PC-3 (cell line): ENCODE data around the gene ASCL2. TPM values are rescaled to one million over a fixed set of nuclear protein-coding genes. Genes with fewer than 3 reads are reported as not detected.

ENCODE experiments used
- ATAC-seq: fragments of 200-7000 bp; cut with Tn5 transposase; 2 replicates; pipeline ENCODE4 v1.9.1; 2020; ENCODE audit warnings: mild to moderate bottlenecking, moderate library complexity
- BruUV-seq: library from RNA; stranded (reverse); fragments of 400-500 nt; replicated peaks from 2 replicates; lab custom pipeline; 2021; lab: Mats Ljungman, UMichigan
- CTCF ChIA-PET: fragments of 300-600 bp; sonication (Branson Sonifier 250); formaldehyde crosslinking; loops from one replicate; lab custom pipeline; 2022; ENCODE audit warnings: antibody characterized with exemption; lab: Charles Lee
- POLR2A ChIA-PET: fragments of 300-600 bp; sonication (Branson Sonifier 250); formaldehyde crosslinking; loops from one replicate; lab custom pipeline; 2022; ENCODE audit warnings: antibody characterized with exemption; ENCODE audit not compliant: unreplicated experiment; lab: Charles Lee
- DNase-seq: peaks from one replicate; pipeline ENCODE4 v3.0.0-alpha.2; 2015
- H2AFZ ChIP-seq: fragments of 300-600 bp; sonication (generic); 2 replicates; pipeline ENCODE4 v1.6.0; 2016; ENCODE audit warnings: antibody characterized with exemption, low read length
- H3F3A ChIP-seq: fragments of 300-600 bp; sonication (generic); one replicate; pipeline ENCODE4 v1.6.0; 2017; ENCODE audit warnings: antibody characterized with exemption, low read length, control low read depth, mild to moderate bottlenecking; ENCODE audit not compliant: unreplicated experiment
- H3K27ac ChIP-seq: fragments of 300-600 bp; sonication (generic); 2 replicates; pipeline ENCODE4 v1.5.1; 2016; ENCODE audit warnings: mild to moderate bottlenecking, low read length
- H3K27me3 ChIP-seq: fragments of 300-600 bp; sonication (generic); 2 replicates; pipeline ENCODE4 v1.6.1; 2016; ENCODE audit warnings: low read length, mixed read lengths
- H3K36me3 ChIP-seq: fragments of 300-600 bp; sonication (generic); 2 replicates; pipeline ENCODE4 v1.6.1; 2016; ENCODE audit warnings: low read depth, mixed run types, low read length, mixed read lengths
- H3K4me1 ChIP-seq: fragments of 300-600 bp; sonication (generic); 2 replicates; pipeline ENCODE4 v1.5.1; 2016; ENCODE audit warnings: low read length; ENCODE audit not compliant: insufficient read depth
- H3K4me2 ChIP-seq: fragments of 300-600 bp; sonication (generic); 2 replicates; pipeline ENCODE4 v1.6.0; 2016; ENCODE audit warnings: low read length
- H3K4me3 ChIP-seq: fragments of 300-600 bp; sonication (generic); 2 replicates; pipeline ENCODE4 v1.5.1; 2016; ENCODE audit warnings: mild to moderate bottlenecking, low read length, mixed read lengths
- H3K79me2 ChIP-seq: fragments of 300-600 bp; sonication (generic); 2 replicates; pipeline ENCODE4 v1.6.1; 2017; ENCODE audit warnings: low read length, mixed read lengths
- H3K9ac ChIP-seq: fragments of 300-600 bp; sonication (generic); 2 replicates; pipeline ENCODE4 v1.6.0; 2016; ENCODE audit warnings: mild to moderate bottlenecking, low read length
- H3K9me2 ChIP-seq: fragments of 300-600 bp; sonication (generic); replicated peaks from 2 replicates; pipeline ENCODE4 v1.6.1; 2016; ENCODE audit warnings: mixed run types, low read length, mixed read lengths
- H3K9me3 ChIP-seq: fragments of 300-600 bp; sonication (generic); 2 replicates; pipeline ENCODE4 v1.6.1; 2016; ENCODE audit warnings: low read length, mixed read lengths
- H4K20me1 ChIP-seq: fragments of 300-600 bp; sonication (generic); 2 replicates; pipeline ENCODE4 v1.6.1; 2016; ENCODE audit warnings: low read length, mixed read lengths
- EZH2 ChIP-seq: fragments of 300-600 bp; sonication (generic); IDR thresholded peaks from one replicate; pipeline ENCODE4 v1.6.1; 2017; ENCODE audit warnings: antibody characterized with exemption, mild to moderate bottlenecking, low read length; ENCODE audit not compliant: unreplicated experiment
- EZH2phosphoT487 ChIP-seq: fragments of 300-600 bp; sonication (generic); IDR thresholded peaks from 2 replicates; pipeline ENCODE4 v1.6.1; 2018; ENCODE audit warnings: mild to moderate bottlenecking, antibody characterized with exemption, low read length, borderline replicate concordance
- intact Hi-C: fragments of 100-400 bp; cut with micrococcal nuclease; formaldehyde crosslinking; loops from 2 replicates; pipeline ENCODE4 v1.9.0; 2023
- total RNA-seq: library from RNA; depleted of rRNA; stranded (reverse); fragments of >200 nt; gene quantifications from 2 replicates; pipeline ENCODE4 v1.2.3, GENCODE V29; 2014
- TF ChIP-seq, protein P1 (sequence below): fragments of 300-600 bp; sonication (generic); conservative IDR thresholded peaks from 2 replicates; pipeline ENCODE4 v1.5.1; 2017; ENCODE audit warnings: antibody characterized with exemption, low read depth, mild to moderate bottlenecking, low read length

Gene ASCL2
- total RNA-seq, 1 experiment from 2014 or later: 1.1 TPM

DNA sequence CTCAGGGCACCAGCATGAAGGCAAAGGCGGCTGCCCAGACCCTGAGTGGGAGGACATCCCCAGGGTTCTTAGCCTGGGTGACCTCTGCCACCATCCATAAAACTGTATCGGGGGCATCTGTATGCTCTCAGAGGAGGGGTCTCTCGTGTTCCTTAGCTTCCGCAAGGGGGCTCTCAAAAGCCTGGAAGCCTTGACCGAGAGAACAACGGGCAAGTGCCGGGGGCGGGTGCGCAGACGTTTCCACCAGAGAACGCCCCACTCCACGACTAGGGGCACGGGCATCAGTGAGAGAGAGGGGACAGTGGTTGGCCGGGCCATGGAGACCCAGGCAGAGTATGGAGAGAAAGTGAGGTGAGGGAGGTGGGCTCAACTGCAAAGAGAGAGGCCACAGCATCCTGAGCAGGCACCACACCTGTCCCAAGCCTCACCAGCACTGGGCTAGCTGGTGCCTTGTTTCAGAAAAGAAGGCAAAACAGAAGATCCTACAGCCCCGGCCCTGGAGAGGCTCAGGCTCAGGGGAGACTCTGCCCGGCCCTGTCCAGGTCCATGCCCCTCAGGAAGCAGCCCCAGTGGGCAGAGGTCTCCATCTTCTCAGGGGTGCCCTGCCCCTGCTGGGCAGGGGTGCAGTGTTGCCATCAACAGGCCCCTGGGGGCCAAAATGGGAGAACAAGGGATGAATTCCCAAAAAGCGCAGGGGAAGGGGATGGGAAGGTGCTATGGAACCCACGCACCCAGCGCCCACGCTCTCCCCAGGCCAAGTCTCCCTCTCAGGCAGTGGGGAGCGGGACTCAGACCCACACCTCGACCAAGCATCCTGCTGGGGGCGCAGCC, 37.3 kb upstream of the ASCL2 start:
- DNase-seq: no peak
- POLR2A ChIA-PET: interaction anchor here (0.6 kb wide), 1 partner anchor 70 kb away, joined by 3 read pairs; no protein-coding TSS in a partner anchor
- CTCF ChIA-PET: no interaction called here

DNA sequence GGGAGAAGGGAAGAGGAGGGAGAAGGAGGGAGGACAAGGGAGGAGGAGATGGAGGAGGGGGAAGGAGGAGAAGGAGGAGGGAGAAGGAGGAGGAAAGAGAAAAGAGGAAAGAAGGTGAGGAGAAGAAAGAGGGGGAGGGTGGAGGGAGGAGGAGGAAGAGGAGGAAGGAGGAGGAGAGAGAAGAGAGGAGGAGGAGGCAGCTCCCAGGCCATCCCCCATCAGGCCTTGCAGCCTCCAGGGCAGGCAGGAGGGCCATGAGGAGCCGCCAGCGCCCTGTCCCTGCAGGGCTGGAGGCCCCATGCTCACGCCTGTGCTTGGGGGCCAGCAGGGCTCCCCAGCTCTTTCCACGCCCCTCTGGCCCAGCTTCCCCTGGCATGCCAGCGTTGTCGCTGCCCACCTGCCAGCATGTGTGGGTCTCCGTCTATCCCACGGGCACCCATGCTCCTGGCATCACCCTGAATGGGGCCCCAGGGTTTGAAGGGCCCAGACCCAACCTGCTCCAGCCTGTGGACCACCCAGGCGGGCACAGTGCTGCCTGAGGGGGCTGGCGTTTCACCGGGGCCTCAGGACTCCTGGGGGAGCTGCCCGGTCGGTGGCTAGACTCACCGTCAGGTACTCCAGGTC, 36.6 kb upstream of the ASCL2 start:
- ATAC-seq (no peak), DNase-seq (no peak)
- Histone ChIP-seq H3F3A (no peaks in the 10 kb centered on the region), H3K9me2 (no peaks in the 10 kb centered on the region), H4K20me1 (no peaks in the 10 kb centered on the region), H3K9me3 (no peaks in the 10 kb centered on the region), H3K27me3 (no peaks in the 10 kb centered on the region), H3K36me3 (no peaks in the 10 kb centered on the region), H3K4me2 (no peak overlapping the region), H3K9ac (no peak overlapping the region), H3K4me1 (peaks cover 6% of the 10 kb centered on the region), H2AFZ (no peak overlapping the region), H3K79me2 (no peaks in the 10 kb centered on the region), H3K4me3 (no peak overlapping the region), H3K27ac (no peak overlapping the region)
- no TSS peak for BruUV-seq
- TF ChIP-seq, protein P1, sequence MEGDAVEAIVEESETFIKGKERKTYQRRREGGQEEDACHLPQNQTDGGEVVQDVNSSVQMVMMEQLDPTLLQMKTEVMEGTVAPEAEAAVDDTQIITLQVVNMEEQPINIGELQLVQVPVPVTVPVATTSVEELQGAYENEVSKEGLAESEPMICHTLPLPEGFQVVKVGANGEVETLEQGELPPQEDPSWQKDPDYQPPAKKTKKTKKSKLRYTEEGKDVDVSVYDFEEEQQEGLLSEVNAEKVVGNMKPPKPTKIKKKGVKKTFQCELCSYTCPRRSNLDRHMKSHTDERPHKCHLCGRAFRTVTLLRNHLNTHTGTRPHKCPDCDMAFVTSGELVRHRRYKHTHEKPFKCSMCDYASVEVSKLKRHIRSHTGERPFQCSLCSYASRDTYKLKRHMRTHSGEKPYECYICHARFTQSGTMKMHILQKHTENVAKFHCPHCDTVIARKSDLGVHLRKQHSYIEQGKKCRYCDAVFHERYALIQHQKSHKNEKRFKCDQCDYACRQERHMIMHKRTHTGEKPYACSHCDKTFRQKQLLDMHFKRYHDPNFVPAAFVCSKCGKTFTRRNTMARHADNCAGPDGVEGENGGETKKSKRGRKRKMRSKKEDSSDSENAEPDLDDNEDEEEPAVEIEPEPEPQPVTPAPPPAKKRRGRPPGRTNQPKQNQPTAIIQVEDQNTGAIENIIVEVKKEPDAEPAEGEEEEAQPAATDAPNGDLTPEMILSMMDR: no peak
- no peak for TF ChIP-seq EZH2phosphoT487
- no peak for TF ChIP-seq EZH2
- ChIA-PET POLR2A (interaction anchor here (0.6 kb wide), 1 partner anchor 71 kb away, joined by 3 read pairs; no protein-coding TSS in a partner anchor), CTCF (interaction anchor here (0.6 to 0.8 kb wide), 2 partner anchors 71 to 112 kb away, joined by 3 read pairs; no protein-coding TSS in a partner anchor)
- intact Hi-C loops: no loop called here

More for the DNA sequence above, 37.3 kb upstream of the ASCL2 start:
- Histone ChIP-seq H3K36me3 (no peaks in the 10 kb centered on the region), H4K20me1 (no peaks in the 10 kb centered on the region), H3K4me1 (peaks cover 13% of the 10 kb centered on the region), H3K9ac (no peak overlapping the region), H3K4me2 (no peak overlapping the region), H3K9me3 (no peaks in the 10 kb centered on the region), H3K79me2 (no peaks in the 10 kb centered on the region), H3K9me2 (no peaks in the 10 kb centered on the region), H2AFZ (no peak overlapping the region), H3F3A (no peaks in the 10 kb centered on the region), H3K27ac (no peak overlapping the region), H3K4me3 (no peak overlapping the region), H3K27me3 (no peaks in the 10 kb centered on the region)
- intact Hi-C loops: no loop called here
- ATAC-seq: no peak
- BruUV-seq: no TSS peak
- TF ChIP-seq, protein P1: no peak
- TF ChIP-seq EZH2phosphoT487 (no peak), EZH2 (no peak)
